C4-2B (cell line): ENCODE measurements around the gene GIMAP2.

Experiments
- ZFX ChIP-seq: fragments of 450-650 bp; IDR thresholded peaks from 2 replicates; pipeline ENCODE4 v1.6.1; 2017
- TF ChIP-seq, protein P1 (sequence below): fragments of 450-650 bp; conservative IDR thresholded peaks from 2 replicates; pipeline ENCODE4 v1.5.1; 2017; ENCODE audit warnings: mild to moderate bottlenecking

DNA sequence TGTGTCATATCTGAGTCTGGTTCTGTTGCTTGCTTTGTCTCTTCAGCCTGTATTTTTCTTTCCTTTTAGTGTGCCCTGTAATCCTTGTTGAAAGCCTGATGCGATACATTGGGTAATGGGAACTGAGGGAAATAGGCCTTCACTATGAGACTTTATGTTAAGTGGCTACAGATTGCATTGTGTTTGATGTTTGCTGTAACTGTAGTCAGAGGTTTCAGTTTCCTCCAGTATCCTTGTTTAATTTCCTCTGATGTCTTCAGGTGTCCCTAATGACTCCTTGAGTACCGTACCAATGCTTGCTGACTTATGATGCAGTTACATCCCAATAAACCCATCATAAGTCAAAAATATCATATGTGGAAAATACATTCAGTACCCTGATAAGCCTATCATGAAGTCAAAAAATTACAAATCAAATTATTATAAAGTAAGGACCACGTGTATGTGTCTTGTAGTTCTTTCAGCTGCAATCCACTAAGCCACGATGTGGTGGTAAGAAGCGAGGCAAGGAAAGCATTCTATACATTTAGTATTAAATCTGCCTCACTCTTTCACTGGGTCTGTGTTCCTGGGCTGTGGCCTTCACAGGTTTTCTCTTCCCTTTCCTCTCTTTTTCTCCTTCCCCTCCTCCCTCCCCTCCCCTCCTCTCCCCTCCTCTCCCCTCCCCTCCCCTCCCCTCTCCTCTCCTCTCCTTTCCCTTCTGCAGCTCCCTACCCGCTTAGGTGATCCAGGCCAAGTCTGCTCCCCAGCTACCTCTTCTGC lies 40.1 kb upstream of the GIMAP2 start:
- TF ChIP-seq, protein P1, sequence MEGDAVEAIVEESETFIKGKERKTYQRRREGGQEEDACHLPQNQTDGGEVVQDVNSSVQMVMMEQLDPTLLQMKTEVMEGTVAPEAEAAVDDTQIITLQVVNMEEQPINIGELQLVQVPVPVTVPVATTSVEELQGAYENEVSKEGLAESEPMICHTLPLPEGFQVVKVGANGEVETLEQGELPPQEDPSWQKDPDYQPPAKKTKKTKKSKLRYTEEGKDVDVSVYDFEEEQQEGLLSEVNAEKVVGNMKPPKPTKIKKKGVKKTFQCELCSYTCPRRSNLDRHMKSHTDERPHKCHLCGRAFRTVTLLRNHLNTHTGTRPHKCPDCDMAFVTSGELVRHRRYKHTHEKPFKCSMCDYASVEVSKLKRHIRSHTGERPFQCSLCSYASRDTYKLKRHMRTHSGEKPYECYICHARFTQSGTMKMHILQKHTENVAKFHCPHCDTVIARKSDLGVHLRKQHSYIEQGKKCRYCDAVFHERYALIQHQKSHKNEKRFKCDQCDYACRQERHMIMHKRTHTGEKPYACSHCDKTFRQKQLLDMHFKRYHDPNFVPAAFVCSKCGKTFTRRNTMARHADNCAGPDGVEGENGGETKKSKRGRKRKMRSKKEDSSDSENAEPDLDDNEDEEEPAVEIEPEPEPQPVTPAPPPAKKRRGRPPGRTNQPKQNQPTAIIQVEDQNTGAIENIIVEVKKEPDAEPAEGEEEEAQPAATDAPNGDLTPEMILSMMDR = no peak
- no peak for TF ChIP-seq ZFX
